GM12892 (cell line): ENCODE data around the gene PNMT.
"Not testable (repeated sequence)": the region's sequence is repeated elsewhere in the genome, so short reads cannot be mapped to it uniquely, and the experiment has no call there.

Experiments used
- DNase-seq: peaks from one replicate; pipeline ENCODE4 v3.0.0; 2011; ENCODE audit not compliant: insufficient read length
- FAIRE-seq: peaks from 2 replicates; lab custom pipeline; 2011; peaks lifted over from hg19 to GRCh38; lab: Jason Lieb, UNC
- POLR2A ChIP-seq: IDR thresholded peaks from 2 replicates; pipeline ENCODE4 v1.6.1; 2011; ENCODE audit warnings: low read depth, low read length, control low read depth
- POLR2AphosphoS5 ChIP-seq: IDR thresholded peaks from 2 replicates; pipeline ENCODE4 v1.6.1; 2011; ENCODE audit warnings: low read depth, low read length, control low read depth
- TAF1 ChIP-seq: IDR thresholded peaks from 2 replicates; pipeline ENCODE4 v1.6.1; 2011; ENCODE audit warnings: low read depth, mild to moderate bottlenecking, control low read depth, low read length, borderline replicate concordance

PNMT gene

GRCh38 chr17:39702901-39703893 lies 34.9 kb downstream of the PNMT start:
- DNase-seq (no peak), FAIRE-seq (peak; percentile 80)
- TF ChIP-seq POLR2A (no peak), POLR2AphosphoS5 (no peak), TAF1 (no peak)

GRCh38 chr17:39703913-39704312 lies 35.7 kb downstream of the PNMT start:
- FAIRE-seq (no peak), DNase-seq (no peak)
- no peak for TF ChIP-seq POLR2AphosphoS5
- TF ChIP-seq POLR2A = no peak
- no peak for TF ChIP-seq TAF1

GRCh38 chr17:39704821-39705551 lies 36.7 kb downstream of the PNMT start:
- DNase-seq (no peak), FAIRE-seq (no peak)

GRCh38 chr17:39705786-39706348 lies 37.6 kb downstream of the PNMT start:
- FAIRE-seq = no peak
- DNase-seq = no peak
- TF ChIP-seq TAF1 (no peak), POLR2A (no peak), POLR2AphosphoS5 (no peak)

More at GRCh38 chr17:39704821-39705551, 36.7 kb downstream of the PNMT start:
- no peak for TF ChIP-seq POLR2AphosphoS5
- no peak for TF ChIP-seq TAF1
- TF ChIP-seq POLR2A = no peak

GRCh38 chr17:39706383-39706782 lies 38.1 kb downstream of the PNMT start:
- DNase-seq (no peak), FAIRE-seq (no peak)
- TF ChIP-seq TAF1 (no peak), POLR2AphosphoS5 (no peak), POLR2A (no peak)

- TF ChIP-seq POLR2AphosphoS5 (no peak), TAF1 (no peak), POLR2A (no peak)
- DNase-seq (no peak), FAIRE-seq (no peak)
Measured at GRCh38 chr17:39706921-39707337, 38.7 kb downstream of the PNMT start.

- no peak for FAIRE-seq
Measured at GRCh38 chr17:39709319-39709997, 41.2 kb downstream of the PNMT start.

GRCh38 chr17:39709998-39710964 lies 42.0 kb downstream of the PNMT start:
- TF ChIP-seq POLR2A (no peak), TAF1 (no peak), POLR2AphosphoS5 (no peak)
- FAIRE-seq = no peak
- no peak for DNase-seq

More at GRCh38 chr17:39709319-39709997, 41.2 kb downstream of the PNMT start:
- no peak for DNase-seq
- no peak for TF ChIP-seq POLR2A
- TF ChIP-seq POLR2AphosphoS5 = no peak
- TF ChIP-seq TAF1 = no peak

GRCh38 chr17:39711071-39711470 lies 42.8 kb downstream of the PNMT start:
- not testable (repeated sequence) for FAIRE-seq, DNase-seq

GRCh38 chr17:39711851-39712250 lies 43.6 kb downstream of the PNMT start:
- DNase-seq (no peak), FAIRE-seq (no peak)
- no peak for TF ChIP-seq POLR2A
- TF ChIP-seq TAF1 = no peak
- no peak for TF ChIP-seq POLR2AphosphoS5
